ENCODE measurements around the gene ABCG4.

GRCh38 chr11:119126675-119127268 is 22.1 kb upstream of the ABCG4 start:
- TF ChIP-seq CTCF (conservative IDR thresholded peaks at IDR 0.05; ENCODE audit: low read depth in 2 of 2), result no peak
- no peak for TF ChIP-seq POLR2AphosphoS5 (IDR thresholded peaks at IDR 0.05; ENCODE audit: low read depth)
- TF ChIP-seq REST (IDR thresholded peaks at IDR 0.05; ENCODE audit: unreplicated experiment), result no peak
- no peak for TF ChIP-seq ZNF114 (CRISPR knock-in tag; IDR thresholded peaks at IDR 0.05)
- no peak for TF ChIP-seq ZNF331 (CRISPR knock-in tag; IDR thresholded peaks at IDR 0.05; ENCODE audit: low read depth)
- TF ChIP-seq EZH2 (IDR thresholded peaks at IDR 0.05; ENCODE audit: low read depth, unreplicated experiment), result no peak
- TF ChIP-seq CREB1 (CRISPR knock-in tag; IDR thresholded peaks at IDR 0.05; ENCODE audit: low read depth), result no peak

Measured in GM23338 (cell line).